Activated CD4-positive, alpha-beta memory T cell treated with anti-CD3 and anti-CD28 coated beads for 36 hours (primary cell): ENCODE data around the gene CCDC182. TPM values are rescaled to one million over a fixed set of nuclear protein-coding genes. Genes with fewer than 3 reads are reported as not detected.

Source experiments
- CTCF ChIA-PET: fragments of 350-600 bp; sonication (Branson Sonifier 250); formaldehyde crosslinking; loops from one replicate; lab custom pipeline; 2021; ENCODE audit warnings: antibody characterized with exemption, inconsistent platforms; lab: Charles Lee
- POLR2A ChIA-PET: fragments of 350-600 bp; sonication (Branson Sonifier 250); formaldehyde crosslinking; loops from one replicate; lab custom pipeline; 2021; ENCODE audit warnings: antibody characterized with exemption; lab: Charles Lee
- DNase-seq: peaks from one replicate; pipeline ENCODE4 v3.0.0-alpha.2; 2020
- H3K27ac Mint-ChIP-seq: one replicate; pipeline ENCODE4 v1.8.0; 2021; ENCODE audit warnings: mixed read lengths
- H3K27me3 Mint-ChIP-seq: one replicate; pipeline ENCODE4 v1.8.0; 2021; ENCODE audit warnings: mixed read lengths
- H3K36me3 Mint-ChIP-seq: one replicate; pipeline ENCODE4 v1.8.0; 2021; ENCODE audit warnings: mixed read lengths
- H3K4me1 Mint-ChIP-seq: one replicate; pipeline ENCODE4 v1.8.0; 2021; ENCODE audit warnings: low read depth, mixed read lengths
- H3K4me3 Mint-ChIP-seq: one replicate; pipeline ENCODE4 v1.8.0; 2021; ENCODE audit warnings: mild to moderate bottlenecking, mixed read lengths
- H3K9me3 Mint-ChIP-seq: one replicate; pipeline ENCODE4 v1.8.0; 2021; ENCODE audit warnings: mixed read lengths
- intact Hi-C: fragments of 100-400 bp; cut with micrococcal nuclease; formaldehyde crosslinking; loops from one replicate; pipeline ENCODE4 v1.15.1; 2023
- total RNA-seq, 2 experiments: library from RNA; stranded (reverse); gene quantifications; one replicate each; pipeline ENCODE4 v1.2.3, GENCODE V29; 2021

Gene CCDC182
- total RNA-seq, 2 experiments from 2014 or later, result not detected

GRCh38 chr17:57705921-57706695 is 39.0 kb downstream of the CCDC182 start:
- ChIA-PET POLR2A (no interaction called here), CTCF (interaction anchor here (0.6 to 1.0 kb wide), 3 partner anchors 34 to 836 kb away, joined by 3 to 4 read pairs (median 3); no protein-coding TSS in a partner anchor)

DNA sequence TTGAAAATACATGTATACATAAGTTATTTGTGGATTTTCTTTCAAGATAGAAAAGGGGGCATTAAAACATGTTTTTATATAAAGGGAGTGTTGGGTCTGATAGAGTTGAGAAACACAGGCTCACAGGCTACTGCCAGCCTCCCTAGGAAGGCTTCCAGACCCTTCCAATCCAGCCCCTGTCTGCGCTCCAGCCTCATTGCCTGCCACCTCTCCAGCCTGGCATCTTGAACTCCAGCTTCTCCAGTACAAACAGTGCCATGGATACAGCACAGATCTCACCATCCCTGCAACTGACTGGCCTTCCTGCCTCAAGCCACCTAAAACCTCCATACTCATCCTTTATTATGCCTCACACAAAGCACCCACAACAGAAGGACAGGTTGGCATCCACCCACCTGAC is 40.7 kb downstream of the CCDC182 start:
- CTCF ChIA-PET, result no interaction called here
- intact Hi-C loops, result no loop called here
- POLR2A ChIA-PET, result no interaction called here
- Mint-ChIP-seq H3K27ac (no peak overlapping the region), H3K9me3 (peaks cover under 1% of the 10 kb centered on the region), H3K27me3 (no peaks in the 10 kb centered on the region), H3K36me3 (no peaks in the 10 kb centered on the region), H3K4me3 (no peak overlapping the region), H3K4me1 (no peaks in the 10 kb centered on the region)
- DNase-seq, result no peak

More at GRCh38 chr17:57705921-57706695, 39.0 kb downstream of the CCDC182 start:
- intact Hi-C loops, result no loop called here
- no peaks in the 10 kb centered on the region for H3K4me1 Mint-ChIP-seq
- H3K27ac Mint-ChIP-seq, result no peak overlapping the region
- peaks cover 8% of the 10 kb centered on the region for H3K9me3 Mint-ChIP-seq
- no peaks in the 10 kb centered on the region for H3K27me3 Mint-ChIP-seq
- no peak overlapping the region for H3K4me3 Mint-ChIP-seq
- H3K36me3 Mint-ChIP-seq, result no peaks in the 10 kb centered on the region
- no peak for DNase-seq

GRCh38 chr17:57703273-57703672 is 41.8 kb downstream of the CCDC182 start:
- Mint-ChIP-seq H3K27me3 (no peaks in the 10 kb centered on the region), H3K4me3 (no peak overlapping the region), H3K27ac (no peak overlapping the region), H3K4me1 (no peaks in the 10 kb centered on the region), H3K9me3 (no peaks in the 10 kb centered on the region), H3K36me3 (no peaks in the 10 kb centered on the region)
- ChIA-PET CTCF (no interaction called here), POLR2A (no interaction called here)
- DNase-seq, result no peak
- intact Hi-C loops, result no loop called here

- no peaks in the 10 kb centered on the region for H3K4me1 Mint-ChIP-seq
- CTCF ChIA-PET, result no interaction called here
- intact Hi-C loops, result no loop called here
- no peaks in the 10 kb centered on the region for H3K27me3 Mint-ChIP-seq
- no peak overlapping the region for H3K4me3 Mint-ChIP-seq
- no peak for DNase-seq
- POLR2A ChIA-PET, result no interaction called here
- H3K27ac Mint-ChIP-seq, result no peak overlapping the region
- H3K36me3 Mint-ChIP-seq, result no peaks in the 10 kb centered on the region
- H3K9me3 Mint-ChIP-seq, result no peaks in the 10 kb centered on the region
These were observed 44.0 kb downstream of the CCDC182 start for GRCh38 chr17:57701124-57701523.

- Mint-ChIP-seq H3K9me3 (peaks cover 2% of the 10 kb centered on the region), H3K4me1 (no peaks in the 10 kb centered on the region), H3K27ac (no peak overlapping the region), H3K27me3 (no peaks in the 10 kb centered on the region), H3K4me3 (no peak overlapping the region), H3K36me3 (no peaks in the 10 kb centered on the region)
- CTCF ChIA-PET, result no interaction called here
- intact Hi-C loops, result no loop called here
- POLR2A ChIA-PET, result no interaction called here
- DNase-seq, result no peak
These were observed 45.3 kb downstream of the CCDC182 start for GRCh38 chr17:57699751-57700219.

DNA sequence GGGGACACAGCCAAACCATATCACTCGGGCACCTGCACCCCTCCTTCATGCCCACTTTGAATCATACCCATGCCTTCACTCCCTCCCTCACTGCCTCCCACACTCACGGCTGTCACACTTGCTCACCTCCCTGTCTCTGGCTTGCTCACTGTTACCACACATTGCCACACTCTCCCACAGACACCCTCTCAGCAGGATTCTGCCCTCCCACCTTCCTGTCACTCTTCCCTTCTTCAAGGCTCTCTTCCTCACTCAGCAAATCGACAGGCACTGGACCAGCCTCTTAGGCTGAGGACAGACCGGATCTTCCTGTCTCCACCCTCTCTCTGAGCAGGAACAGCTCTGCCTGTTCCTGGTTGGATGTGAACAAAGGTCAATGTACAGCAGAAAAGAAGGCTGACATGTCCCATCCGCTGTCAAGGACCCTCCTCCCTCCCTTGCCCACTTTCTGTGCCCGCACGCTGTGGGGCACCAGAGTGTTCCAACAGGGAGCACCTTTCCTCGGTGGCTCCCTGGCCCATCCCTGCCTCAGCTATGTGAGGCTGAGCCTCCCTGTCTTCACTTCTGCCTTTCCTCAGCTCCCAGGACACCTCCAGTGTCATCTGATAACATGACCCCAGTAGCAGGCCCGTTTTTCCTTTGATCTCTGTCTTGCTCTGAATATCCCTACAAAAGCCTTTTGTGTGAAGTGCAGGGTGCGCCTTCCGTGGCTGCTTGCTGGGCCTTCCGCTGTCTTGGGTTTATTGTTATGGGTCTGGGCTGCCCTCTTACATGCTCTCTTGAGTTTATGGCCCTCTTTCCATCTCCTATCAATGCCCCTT is 47.0 kb downstream of the CCDC182 start:
- H3K27ac Mint-ChIP-seq, result no peak overlapping the region
- H3K36me3 Mint-ChIP-seq, result peaks cover 1% of the 10 kb centered on the region
- H3K27me3 Mint-ChIP-seq, result no peaks in the 10 kb centered on the region
- H3K4me1 Mint-ChIP-seq, result no peaks in the 10 kb centered on the region
- peak; percentile 58 for DNase-seq
- peaks cover 2% of the 10 kb centered on the region for H3K9me3 Mint-ChIP-seq
- ChIA-PET POLR2A (no interaction called here), CTCF (interaction anchor here (2.0 kb wide), 1 partner anchor 50 kb away, joined by 5 read pairs; no protein-coding TSS in a partner anchor)
- H3K4me3 Mint-ChIP-seq, result no peak overlapping the region
- intact Hi-C loops, result no loop called here

- ChIA-PET POLR2A (no interaction called here), CTCF (interaction anchor here (2.0 kb wide), 1 partner anchor 50 kb away, joined by 5 read pairs; no protein-coding TSS in a partner anchor)
- DNase-seq, result no peak
- Mint-ChIP-seq H3K27me3 (no peaks in the 10 kb centered on the region), H3K9me3 (peaks cover 2% of the 10 kb centered on the region), H3K4me1 (peaks cover 6% of the 10 kb centered on the region), H3K27ac (no peak overlapping the region), H3K36me3 (peaks cover 1% of the 10 kb centered on the region), H3K4me3 (no peak overlapping the region)
- intact Hi-C loops, result no loop called here
These were observed 47.9 kb downstream of the CCDC182 start for GRCh38 chr17:57697197-57697596.

DNA sequence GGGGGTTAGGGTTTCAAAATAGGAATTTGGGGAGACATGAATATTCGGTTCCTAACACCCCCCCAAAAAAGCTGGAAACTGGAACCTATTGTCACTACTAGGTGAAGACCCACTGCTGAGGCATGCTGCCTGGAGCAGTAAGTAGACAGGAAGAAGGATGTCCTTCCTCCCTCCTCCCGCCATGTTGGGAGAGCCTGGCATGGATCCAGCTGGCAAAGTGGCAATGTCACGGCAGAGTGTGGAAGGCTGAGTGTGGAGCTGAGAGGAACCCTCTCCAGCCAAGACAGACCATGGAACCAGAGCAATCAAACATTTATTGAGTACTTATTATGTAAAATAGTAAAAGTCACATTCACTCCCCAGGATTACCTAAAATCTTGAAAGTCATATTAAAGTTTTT is 49.0 kb downstream of the CCDC182 start:
- ChIA-PET POLR2A (no interaction called here), CTCF (interaction anchor here (0.6 to 2.0 kb wide), 5 partner anchors 24 to 137 kb away, joined by 3 to 5 read pairs (median 3); no protein-coding TSS in a partner anchor)
- Mint-ChIP-seq H3K27me3 (no peaks in the 10 kb centered on the region), H3K36me3 (peaks cover 1% of the 10 kb centered on the region), H3K27ac (no peak overlapping the region), H3K9me3 (peaks cover 6% of the 10 kb centered on the region), H3K4me3 (no peak overlapping the region), H3K4me1 (peaks cover 6% of the 10 kb centered on the region)
- no peak for DNase-seq
- intact Hi-C loops, result no loop called here

Other genes with a start within 250 kb of the CCDC182 start
- gene MRPS23, start 104.7 kb upstream of the CCDC182 start, total RNA-seq, result 10 to 100 TPM; 58.2 to 64.1 TPM
- under 1 TPM; 0.29 to 0.36 TPM for gene CUEDC1, start 210.1 kb upstream of the CCDC182 start, total RNA-seq
- 10 to 100 TPM; 26.8 to 29.8 TPM for gene VEZF1, start 243.0 kb upstream of the CCDC182 start, total RNA-seq